ENCODE measurements around the gene CCT8. TPM values are rescaled to one million over a fixed set of nuclear protein-coding genes. Genes with fewer than 3 reads are reported as not detected.

CCT8 gene
- total and polyA plus RNA-seq, 2 of the 8 experiments (the other 6 are each of a cell fraction or from before 2014, with no cell fraction given) = 151 to 319 TPM

- TF ChIP-seq CHD7 (IDR thresholded peaks at IDR 0.05; ENCODE audit: insufficient replicate concordance, low read length) = no peak
- TF ChIP-seq JUN (IDR thresholded peaks at IDR 0.05; ENCODE audit: low read depth, low read length) = no peak
- TF ChIP-seq EZH2 (IDR thresholded peaks at IDR 0.05; ENCODE audit: low read depth, low read length, severe bottlenecking) = no peak
- TF ChIP-seq CREB1 (IDR thresholded peaks at IDR 0.05) = no peak
- TF ChIP-seq RNF2 (IDR thresholded peaks at IDR 0.05; ENCODE audit: borderline replicate concordance, low read depth, low read length, missing control alignments, poor library complexity, severe bottlenecking) = no peak
- TF ChIP-seq ATF2 (IDR thresholded peaks at IDR 0.05; ENCODE audit: low read length) = no peak
- TF ChIP-seq KDM1A (IDR thresholded peaks at IDR 0.05; ENCODE audit: borderline replicate concordance, low read length) = no peak
- TF ChIP-seq POLR2AphosphoS5 (IDR thresholded peaks at IDR 0.05; ENCODE audit: low read depth, low read length) = no peak
- TF ChIP-seq BRCA1 (IDR thresholded peaks at IDR 0.05; ENCODE audit: low read depth, low read length) = no peak
Observed at GRCh38 chr21:29098156-29098555, 24.7 kb upstream of the CCT8 start (continued).
